DND-41 (cell line): ENCODE data around the gene NOC2L.

Source experiments
- CTCF ChIP-seq: IDR thresholded peaks from 2 replicates; pipeline ENCODE4 v1.5.1; 2012; ENCODE audit warnings: borderline replicate concordance, low read length, moderate library complexity, mild to moderate bottlenecking; ENCODE audit not compliant: poor library complexity, severe bottlenecking; ENCODE audit errors: extremely low read depth
- EZH2 ChIP-seq: IDR thresholded peaks from 3 replicates; pipeline ENCODE4 v1.6.1; 2012; ENCODE audit warnings: borderline replicate concordance, low read depth, mild to moderate bottlenecking, moderate library complexity, low read length, inconsistent platforms; ENCODE audit not compliant: severe bottlenecking

GRCh38 chr1:979744-980072, 20.7 kb upstream of the NOC2L start:
- TF ChIP-seq CTCF = no peak
- no peak for TF ChIP-seq EZH2
